UCSD-AML1 (cell line): ENCODE data around the gene ESPL1.
A peak's percentile ranks its signal among the peaks of the same experiment; 100 is the strongest.
"Not testable (repeated sequence)": the region's sequence is repeated elsewhere in the genome, so short reads cannot be mapped to it uniquely, and the experiment has no call there.

Source experiments
- DNase-seq: peaks from one replicate; lab custom pipeline; 2025; ENCODE audit not compliant: unreplicated experiment; lab: John Stamatoyannopoulos, UW

ESPL1 gene

GRCh38 chr12:53297106-53297505 lies 29.0 kb downstream of the ESPL1 start:
- not testable (repeated sequence) for DNase-seq

DNA sequence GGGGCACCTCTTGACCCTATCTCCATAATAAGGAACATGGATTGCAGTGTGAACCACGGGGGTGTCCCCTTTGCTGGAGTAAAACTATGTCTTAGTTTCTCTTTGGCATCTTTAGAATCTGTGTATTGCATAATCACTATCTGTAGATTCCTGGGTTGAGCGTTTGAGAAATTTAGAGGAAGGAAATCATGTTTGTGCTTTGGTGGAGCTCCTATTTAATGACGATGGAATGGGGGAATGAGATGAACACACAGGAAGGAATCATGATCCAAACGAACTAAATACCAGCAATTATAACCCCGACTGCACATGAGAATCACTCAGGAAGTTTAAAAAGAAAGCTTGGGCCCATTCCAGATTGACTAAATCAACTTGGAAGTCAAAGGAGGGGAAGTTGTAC lies 30.1 kb downstream of the ESPL1 start:
- DNase-seq, result no peak

- no peak for DNase-seq
Observed at GRCh38 chr12:53299101-53299453, 31.0 kb downstream of the ESPL1 start.

- peak; percentile 87 for DNase-seq
Observed at GRCh38 chr12:53299454-53300180, 31.5 kb downstream of the ESPL1 start, which contains the start of gene MYG1. Gene MYG1 (plus strand): TSS chr12:53299695. CDS start chr12:53299738, 43 bp downstream.

DNA sequence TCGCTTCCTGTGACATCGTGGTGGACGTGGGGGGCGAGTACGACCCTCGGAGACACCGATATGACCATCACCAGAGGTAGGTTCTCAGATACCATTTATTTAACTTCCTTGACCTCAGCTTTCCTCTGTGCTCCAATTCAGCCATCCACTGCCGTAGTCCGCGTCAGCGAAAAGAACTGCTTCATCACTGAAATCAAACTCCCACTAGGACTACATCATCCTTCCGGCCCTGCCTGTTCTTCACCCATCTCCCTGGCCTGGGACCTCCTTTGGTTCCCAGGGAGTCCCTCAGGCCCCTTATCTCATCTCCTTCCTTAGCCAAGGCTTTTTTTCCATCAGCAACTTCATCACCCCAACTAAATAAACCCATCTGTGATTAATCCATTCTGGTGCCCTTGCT lies 32.1 kb downstream of the ESPL1 start:
- no peak for DNase-seq

DNA sequence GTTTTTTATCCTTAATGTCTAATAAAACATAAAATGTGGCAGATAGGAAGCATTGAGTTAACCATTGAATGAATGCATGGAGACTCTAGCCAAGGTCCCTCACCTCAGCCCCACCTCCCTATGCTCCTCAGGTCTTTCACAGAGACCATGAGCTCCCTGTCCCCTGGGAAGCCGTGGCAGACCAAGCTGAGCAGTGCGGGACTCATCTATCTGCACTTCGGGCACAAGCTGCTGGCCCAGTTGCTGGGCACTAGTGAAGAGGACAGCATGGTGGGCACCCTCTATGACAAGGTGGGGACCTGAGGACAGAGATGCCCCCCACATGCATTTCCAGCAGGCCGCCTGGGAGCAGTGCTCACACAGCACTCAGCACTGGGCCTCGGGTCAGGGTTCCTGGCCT lies 34.8 kb downstream of the ESPL1 start:
- DNase-seq, result no peak

DNA sequence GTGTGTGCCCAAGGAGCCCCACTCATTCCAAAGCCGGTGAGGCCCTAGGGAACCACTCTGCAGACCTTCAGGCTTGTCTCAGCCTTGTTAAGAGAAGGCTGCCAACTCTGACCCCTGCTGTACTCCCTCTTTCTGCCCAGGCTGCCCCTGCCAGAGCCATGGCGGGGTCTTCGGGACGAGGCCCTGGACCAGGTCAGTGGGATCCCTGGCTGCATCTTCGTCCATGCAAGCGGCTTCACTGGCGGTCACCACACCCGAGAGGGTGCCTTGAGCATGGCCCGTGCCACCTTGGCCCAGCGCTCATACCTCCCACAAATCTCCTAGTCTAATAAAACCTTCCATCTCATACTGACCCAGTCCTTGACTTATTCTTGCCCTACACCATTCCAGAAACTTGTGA lies 38.7 kb downstream of the ESPL1 start:
- DNase-seq, result no peak

DNA sequence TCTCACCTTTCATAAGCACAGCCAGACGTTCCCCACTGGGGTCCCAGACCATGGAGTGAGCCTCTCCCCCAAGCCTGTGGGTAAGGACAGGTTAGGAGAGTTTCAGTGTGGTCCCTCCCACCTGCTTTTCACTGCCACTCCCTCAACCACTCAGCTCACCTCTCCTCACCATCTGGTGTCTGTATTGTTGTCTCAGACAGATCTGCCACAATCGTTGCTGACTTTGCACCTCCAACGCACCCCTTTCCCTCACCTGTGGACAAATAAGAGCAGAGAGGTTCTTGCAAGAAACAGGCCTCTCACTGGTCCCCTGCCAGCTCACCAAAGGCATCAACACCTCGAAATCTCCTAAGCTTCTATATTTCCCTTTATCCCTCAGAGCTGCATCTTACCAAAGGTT lies 40.2 kb downstream of the ESPL1 start:
- DNase-seq, result no peak

- no peak for DNase-seq
Observed at GRCh38 chr12:53313996-53314395, 45.9 kb downstream of the ESPL1 start.

- no peak for DNase-seq
Observed at GRCh38 chr12:53320352-53321195, 52.5 kb downstream of the ESPL1 start.

GRCh38 chr12:53324113-53324778 lies 56.1 kb downstream of the ESPL1 start:
- DNase-seq, result peak; percentile 62

GRCh38 chr12:53324779-53325510 lies 56.8 kb downstream of the ESPL1 start:
- DNase-seq, result peak; percentile 89

GRCh38 chr12:53325511-53326061 lies 57.5 kb downstream of the ESPL1 start:
- no peak for DNase-seq

DNA sequence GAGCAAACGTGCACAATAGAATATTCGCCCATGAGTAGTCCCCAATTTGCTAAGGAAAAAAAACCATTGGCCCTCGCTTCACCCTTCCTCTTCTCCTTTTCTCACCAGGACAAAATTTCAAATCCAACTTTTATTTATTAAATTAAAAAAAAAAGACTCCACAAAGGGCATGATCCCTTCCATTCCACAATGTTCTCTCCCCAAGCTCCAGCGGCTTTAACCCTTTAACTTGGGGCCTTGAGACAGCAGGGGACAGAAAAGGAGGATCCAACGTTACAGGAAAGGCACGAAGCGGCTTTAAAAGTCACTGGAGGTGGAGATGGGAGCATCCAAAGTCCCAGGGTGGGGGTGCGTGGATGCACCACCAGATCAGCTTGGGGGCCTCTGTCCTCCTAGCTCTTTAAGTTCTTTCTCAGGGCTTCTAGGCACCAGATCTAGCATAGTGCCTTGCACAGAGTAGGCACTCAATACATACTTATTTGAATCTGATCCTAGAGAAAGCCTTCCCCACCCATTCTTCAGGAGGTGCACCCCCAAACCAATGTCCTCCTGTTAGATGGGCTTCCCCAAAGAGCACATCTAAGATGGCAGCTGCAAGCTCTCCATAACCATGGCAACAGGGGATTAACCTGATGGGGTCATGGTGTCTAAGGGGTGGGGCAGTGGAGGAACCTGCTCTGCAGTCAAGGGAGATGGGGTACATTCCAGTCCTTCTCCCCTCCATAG lies 58.5 kb downstream of the ESPL1 start:
- no peak for DNase-seq

DNA sequence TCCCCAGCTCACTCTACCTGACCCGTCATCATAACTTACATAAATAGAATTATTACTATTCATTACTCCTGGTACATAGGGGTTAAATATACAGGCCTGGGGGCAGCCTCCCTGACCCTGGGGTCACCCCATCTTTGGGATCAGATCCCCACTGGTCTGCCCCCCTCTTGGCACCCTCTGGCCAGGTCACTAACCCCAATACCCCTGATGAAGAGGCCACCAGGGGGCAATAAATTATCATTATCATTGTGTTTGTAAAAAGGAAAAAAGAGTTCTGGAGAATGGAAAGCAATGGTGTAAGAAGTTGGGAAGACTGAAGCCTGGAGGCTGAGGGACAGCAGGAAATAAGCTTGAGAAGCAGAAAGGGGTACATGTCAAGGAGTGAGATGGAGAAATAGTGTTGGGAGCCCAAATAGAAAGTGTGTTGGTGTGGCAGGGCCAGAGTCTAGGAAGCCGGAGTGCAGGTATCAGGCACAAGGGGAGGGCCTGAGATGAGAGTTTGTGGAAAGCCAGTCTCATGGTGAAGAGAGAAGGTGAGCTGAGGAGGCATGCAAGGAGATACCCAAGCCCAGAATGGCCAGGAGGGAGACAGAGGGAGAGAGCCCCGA lies 59.4 kb downstream of the ESPL1 start:
- no peak for DNase-seq

- no peak for DNase-seq
Observed at GRCh38 chr12:53328043-53328435, 59.9 kb downstream of the ESPL1 start.

DNA sequence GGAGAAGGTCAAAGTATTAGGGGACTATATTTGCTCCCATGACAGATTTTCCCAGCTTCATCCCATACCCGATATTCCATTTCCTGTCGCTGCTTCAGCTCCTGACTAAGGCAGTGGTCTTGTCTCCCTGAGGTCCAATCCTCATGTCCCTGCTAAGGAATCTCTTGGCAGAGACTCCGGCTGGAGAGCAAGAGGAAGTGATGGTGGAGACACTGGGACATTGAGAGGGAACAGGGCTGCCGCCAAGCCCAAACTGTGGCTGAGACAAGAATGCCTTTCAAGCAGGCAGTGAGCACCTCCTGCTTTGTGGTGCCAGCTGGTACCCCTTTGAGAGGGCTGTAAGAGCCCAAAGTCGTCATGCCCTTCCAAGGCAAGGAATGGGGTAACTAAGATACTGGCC lies 62.6 kb downstream of the ESPL1 start:
- no peak for DNase-seq

GRCh38 chr12:53332339-53332738 lies 64.2 kb downstream of the ESPL1 start:
- not testable (repeated sequence) for DNase-seq

GRCh38 chr12:53332744-53333143 lies 64.6 kb downstream of the ESPL1 start:
- DNase-seq, result no peak

- DNase-seq, result no peak
Observed at GRCh38 chr12:53333289-53333688, 65.2 kb downstream of the ESPL1 start.
